NCI-H69 (cell line): ENCODE results near the gene ANXA4.
"Not testable (repeated sequence)": the region's sequence is repeated elsewhere in the genome, so short reads cannot be mapped to it uniquely, and the experiment has no call there.

ENCODE experiments used
- DNase-seq: peaks from one replicate; lab custom pipeline; 2025; lab: John Stamatoyannopoulos, UW

The ANXA4 gene

DNA sequence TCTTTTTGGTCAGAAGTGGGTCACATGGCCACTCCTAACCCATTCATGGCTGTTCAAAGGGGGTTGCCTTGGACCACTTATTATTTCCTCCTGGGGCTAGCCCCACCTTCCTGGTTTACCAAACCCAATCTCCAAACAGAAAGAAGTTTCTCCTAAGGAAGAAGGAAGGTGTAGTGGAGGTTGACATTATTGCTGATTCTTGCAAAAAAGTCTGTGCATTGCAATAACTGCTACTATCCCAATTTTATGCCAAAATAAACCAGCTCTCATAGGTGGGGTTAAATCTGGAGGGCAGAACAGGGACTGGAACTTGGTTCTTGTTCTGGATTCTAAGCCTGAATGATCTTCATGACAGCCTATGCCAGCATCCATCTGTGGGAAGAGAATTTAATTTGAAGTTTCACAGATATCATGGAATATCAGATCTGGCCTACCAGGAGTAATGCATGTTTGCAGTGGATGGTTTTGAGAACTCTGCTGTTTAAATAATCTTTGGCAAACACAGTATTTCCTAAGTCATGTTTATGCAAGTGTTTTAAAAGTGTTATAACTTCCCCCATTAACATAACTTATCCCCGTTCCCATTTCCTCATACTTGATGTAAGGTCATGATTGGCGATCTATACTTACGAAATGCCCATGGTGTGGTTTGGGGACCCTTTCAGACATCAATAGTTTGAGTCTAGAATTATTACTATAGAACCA, 11.9 kb downstream of the ANXA4 start:
- DNase-seq = no peak

DNA sequence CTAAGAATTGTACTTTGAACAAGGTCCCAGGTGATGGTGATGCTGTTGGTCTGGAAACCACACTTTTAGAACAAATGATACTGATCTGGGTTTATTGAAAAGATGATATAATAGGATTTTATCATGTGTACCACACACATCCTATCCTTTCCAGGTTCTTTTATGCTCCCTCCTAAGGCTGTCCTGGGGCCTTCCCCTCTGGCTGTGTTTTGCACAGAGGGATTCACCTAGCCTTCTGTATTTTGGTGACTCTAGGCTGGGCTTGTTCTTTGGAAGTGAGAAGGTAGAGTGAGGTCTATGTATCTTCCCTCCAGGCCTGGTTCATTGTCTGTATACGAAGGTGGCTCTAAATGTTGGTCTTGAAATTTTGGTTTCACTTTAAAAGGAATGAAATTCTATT, 12.7 kb downstream of the ANXA4 start:
- DNase-seq = no peak

DNA sequence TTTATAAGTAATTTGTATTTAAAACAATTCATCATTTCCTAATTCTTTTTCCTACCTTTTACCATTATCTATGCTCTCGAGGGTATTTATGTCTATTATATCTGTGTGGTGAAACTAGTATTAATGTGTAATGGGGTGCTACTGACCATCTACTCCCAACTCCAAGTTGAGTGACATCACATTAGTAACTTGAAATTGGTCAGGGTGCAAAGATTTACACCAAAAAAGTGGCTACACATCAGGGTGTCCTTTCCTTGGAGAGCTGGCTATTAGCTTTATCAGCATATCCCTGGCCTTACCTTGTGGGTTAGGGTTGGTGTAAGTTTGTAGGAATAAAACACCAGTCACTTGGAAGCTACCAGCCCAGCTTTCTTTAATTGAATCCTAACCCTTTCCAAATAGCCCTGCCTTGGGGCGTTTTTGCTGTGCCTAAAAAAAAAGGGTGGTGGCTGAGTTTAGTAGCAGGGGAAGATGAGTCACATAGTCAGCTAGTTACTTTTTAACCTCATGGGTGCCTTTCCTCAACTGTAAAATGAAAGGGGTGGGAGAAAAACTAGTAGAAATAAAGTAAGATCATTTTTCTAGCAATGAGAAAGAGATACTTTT, 14.0 kb downstream of the ANXA4 start:
- peak; percentile 37 for DNase-seq

DNA sequence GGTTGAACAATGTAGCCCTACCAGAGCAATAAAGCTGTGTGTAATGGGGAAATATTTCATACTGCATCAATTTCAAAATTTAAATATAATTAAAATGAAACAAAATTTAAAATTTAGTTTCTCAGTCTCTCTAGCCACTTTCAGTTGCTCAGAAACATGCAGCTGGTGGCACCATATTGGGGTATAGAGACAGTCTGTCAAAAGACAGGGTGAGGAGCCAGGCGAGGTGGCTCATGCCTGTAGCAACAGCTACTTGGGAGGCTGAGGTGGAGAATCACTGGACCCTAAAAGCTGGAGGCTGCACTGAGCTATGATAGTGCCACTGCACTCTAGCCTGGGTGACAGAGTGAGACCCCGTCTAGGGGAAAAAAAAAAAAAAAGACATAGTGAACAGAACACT, 20.1 kb downstream of the ANXA4 start:
- DNase-seq = no peak

DNA sequence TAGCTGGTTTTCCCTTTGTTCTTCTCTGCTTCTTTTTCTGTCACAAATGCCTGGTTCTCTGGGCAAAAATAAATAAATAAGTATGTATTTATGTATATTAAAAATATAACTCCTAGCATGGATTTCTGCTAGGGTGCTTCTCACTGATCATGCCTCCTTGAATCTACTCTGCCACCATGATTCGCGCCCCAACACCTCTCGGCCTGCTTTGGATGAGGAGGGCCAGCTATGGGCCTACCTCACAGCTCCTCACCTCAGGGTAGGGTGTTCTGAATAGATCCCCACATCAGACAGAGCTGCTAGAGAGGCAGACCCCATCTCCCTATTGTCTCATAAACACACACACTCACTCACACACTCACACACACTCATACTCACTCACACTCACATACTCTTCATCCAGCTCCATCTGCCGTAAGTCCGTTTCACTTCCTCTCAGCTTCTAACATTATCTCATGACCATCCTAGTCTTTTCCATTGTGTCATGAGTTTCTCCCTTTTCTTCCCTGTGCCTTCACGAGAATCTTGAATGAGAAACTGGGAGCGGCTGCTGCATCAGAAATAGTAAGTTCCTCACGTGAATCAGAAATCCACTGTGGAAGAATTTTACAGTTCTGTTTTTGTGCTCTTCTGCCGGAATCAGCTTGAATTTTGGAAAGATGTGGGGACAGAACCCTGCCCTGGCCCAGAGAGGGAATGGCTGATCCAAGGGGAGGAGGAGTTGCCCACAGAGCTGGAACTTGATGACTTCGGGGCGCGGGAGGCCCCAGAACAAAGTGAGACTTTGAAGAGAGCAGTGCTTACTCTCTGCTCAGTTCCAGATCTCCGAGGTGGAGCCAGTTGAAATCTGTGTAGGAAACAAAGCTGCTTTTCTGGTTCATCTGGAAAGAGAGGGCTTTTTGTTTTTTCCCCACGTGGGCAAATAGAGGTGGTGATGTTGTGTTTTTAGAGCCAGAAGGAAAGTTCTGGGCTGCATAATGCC, 20.9 kb downstream of the ANXA4 start:
- no peak for DNase-seq

GRCh38 chr2:69763831-69764230, 21.9 kb downstream of the ANXA4 start:
- not testable (repeated sequence) for DNase-seq

DNA sequence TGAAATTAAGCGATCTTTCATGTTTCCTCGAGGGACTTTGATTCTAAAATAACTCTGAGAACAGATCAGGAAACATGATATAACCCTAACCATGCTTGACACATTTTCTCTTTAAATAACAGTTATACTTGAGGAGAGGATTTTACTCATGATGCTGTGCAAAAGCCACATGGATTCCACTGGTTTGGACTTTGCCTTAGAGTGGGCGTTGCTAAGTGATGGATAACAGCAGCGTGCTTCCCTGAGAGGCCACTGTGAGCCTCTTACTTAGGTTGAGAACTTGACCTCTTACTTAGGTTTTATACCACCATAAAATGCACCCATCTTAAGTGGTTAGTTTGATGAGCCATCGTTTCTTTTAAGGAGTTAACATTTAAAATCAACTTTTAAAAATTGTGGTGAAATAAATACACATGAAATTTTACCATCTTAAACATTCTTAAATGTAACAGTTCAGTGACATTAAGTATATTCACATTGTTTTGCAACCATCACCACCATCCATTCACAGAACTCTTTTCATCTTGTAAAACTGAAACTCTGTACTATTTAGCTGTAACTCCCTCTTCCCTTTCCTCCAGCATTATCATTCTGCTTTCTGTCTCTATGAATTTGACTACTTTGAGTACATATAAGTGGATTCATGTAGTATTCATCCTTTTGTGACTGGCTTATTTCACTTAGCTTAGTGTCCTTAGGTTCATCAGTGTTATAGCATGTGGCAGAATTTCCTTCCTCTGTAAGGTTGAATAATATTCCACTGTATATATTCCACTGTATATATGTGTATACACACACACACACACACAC, 22.6 kb downstream of the ANXA4 start:
- no peak for DNase-seq

GRCh38 chr2:69765096-69765380, 23.1 kb downstream of the ANXA4 start:
- no peak for DNase-seq

GRCh38 chr2:69766014-69766413, 24.1 kb downstream of the ANXA4 start:
- DNase-seq = no peak

DNA sequence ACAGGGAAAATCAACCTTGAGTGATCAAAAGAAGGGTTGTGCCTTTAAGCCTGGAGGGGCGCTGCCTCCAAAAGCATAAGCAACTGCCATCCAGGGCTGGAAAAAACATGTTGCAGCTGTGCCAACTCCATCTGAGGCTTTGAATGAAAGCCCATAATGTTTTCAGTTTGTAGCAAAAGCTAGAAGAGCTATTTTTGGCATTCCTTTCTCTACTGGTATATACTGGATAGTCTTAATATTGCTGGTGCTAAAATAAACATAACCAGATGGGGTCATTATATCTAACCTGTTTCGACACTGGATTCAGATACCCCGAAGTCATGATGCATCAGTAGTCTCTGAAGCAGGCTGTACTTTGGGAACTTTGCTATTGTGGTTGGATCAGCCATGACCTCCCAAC, 25.1 kb downstream of the ANXA4 start:
- DNase-seq = peak; percentile 45

- DNase-seq = no peak
These were observed 26.3 kb downstream of the ANXA4 start for GRCh38 chr2:69768235-69768634.

DNA sequence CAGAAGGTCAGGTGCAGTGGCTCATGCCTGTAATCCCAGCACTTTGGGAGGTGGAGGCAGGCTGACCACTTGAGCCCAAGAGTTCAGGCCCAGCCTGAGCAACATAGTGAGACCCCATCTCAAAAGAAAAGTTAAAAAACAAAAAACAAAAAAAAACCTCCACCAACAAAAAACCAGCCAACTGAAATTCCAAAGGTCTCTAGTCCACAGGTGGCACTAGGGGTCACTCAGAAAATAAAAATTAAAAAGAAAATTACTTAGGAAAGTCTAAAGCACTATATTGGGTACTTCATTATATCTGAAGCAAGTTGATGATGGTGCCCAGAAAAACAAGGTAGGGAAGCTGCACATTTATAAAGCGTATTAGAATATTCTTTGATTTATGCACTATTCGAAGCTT, 26.9 kb downstream of the ANXA4 start:
- no peak for DNase-seq

- no peak for DNase-seq
These were observed 27.3 kb downstream of the ANXA4 start for GRCh38 chr2:69769272-69769671.

GRCh38 chr2:69770193-69770702, 28.3 kb downstream of the ANXA4 start:
- peak; percentile 41 for DNase-seq

- DNase-seq = no peak
These were observed 28.8 kb downstream of the ANXA4 start for GRCh38 chr2:69770747-69771146.

- no peak for DNase-seq
These were observed 29.5 kb downstream of the ANXA4 start for GRCh38 chr2:69771461-69771860.

GRCh38 chr2:69773206-69773605, 31.3 kb downstream of the ANXA4 start:
- DNase-seq = no peak

DNA sequence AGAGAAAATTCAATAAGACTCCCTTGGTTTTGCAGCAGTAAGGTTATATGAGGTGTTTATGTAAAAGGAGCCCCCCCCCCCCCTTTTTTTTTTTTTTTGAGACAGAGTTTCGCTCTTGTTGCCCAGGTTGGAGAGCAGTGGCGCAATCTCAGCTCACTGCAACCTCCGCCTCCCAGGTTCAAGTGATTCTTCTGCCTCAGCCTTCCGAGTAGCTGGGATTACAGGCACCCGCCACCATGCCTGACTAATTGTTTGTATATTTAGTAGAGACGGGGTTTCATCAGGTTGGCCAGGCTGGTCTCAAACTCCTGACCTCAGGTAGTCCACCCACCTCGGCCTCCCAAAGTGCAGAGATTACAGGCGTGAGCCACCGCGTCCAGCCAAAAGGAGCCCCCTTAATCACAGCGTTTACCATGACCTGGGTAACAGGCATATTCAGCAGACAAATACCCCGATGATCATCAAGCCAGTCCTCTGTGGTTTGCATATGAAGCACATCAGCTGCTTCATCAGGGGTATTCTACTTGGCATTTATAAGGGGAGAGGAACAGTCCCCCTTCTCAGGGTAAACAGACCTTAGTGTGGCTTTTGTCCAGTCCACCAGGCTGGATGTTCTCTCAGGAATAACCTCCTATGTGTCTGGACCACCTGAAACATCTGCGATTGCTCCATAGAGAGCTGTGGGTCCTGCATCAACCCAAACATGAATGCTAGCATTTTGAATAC, 32.5 kb downstream of the ANXA4 start:
- not testable (repeated sequence) for DNase-seq

GRCh38 chr2:69774984-69775982, 33.3 kb downstream of the ANXA4 start:
- DNase-seq = no peak
